NCI-H460 (cell line): Measurements from ENCODE around the gene TEDC1. TPM values are rescaled to one million over a fixed set of nuclear protein-coding genes. Genes with fewer than 3 reads are reported as not detected.

Experiments
- DNase-seq: peaks from one replicate; pipeline ENCODE4 v3.0.0-alpha.2; 2016; ENCODE audit warnings: low read depth; ENCODE audit errors: extremely low read depth
- total RNA-seq: library from RNA; depleted of rRNA; stranded (reverse); fragments of >200 nt; shearing (Covaris generic); gene quantifications from 2 replicates; pipeline ENCODE4 v1.2.3, GENCODE V29; 2014

TEDC1 gene
- total RNA-seq, 1 experiment from 2014 or later, result 23.1 TPM

DNA sequence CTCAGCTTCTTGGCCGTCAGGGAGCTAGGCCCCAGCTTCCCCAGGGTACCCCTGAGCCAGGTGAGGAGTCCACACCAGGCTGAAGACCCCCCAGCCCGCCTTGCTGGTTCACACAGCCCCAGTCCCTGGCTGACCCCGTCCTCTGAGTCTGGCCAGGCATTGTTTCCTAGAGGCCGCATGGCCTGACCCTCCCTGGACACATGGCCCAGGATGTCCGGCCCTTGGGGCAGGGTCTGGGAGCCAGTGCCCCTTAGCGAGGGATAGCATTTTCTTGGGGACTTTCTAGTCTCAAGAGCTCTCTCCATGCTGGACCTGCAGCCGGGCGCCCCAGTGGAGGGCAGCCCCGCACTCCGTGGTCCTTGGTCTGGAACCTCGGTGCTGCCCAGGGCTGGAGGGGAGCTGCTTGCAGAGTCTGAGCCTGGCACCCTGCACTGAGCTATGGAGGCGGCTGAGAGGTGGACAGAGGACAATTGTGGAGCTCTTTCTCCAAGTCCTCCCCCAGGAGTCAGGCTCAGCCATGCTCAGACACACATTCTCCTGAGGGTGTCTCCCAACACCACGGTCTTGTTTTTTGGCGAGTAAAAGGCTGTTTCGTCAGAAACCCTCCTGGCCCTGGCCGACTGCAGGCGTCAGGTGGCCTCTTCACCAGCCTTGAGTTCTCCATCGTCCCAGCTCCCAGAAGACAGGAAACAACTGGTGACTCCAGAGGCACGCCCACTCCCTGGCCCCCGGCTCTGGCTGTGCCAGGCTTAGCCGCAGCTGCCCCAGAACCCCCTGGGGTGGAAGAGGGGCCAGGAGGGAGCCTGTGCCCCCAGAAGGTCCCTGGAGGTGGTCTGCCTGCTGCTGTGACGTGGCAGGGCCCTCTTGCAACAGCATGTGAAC is 34.1 kb upstream of the TEDC1 start:
- DNase-seq, result no peak

DNA sequence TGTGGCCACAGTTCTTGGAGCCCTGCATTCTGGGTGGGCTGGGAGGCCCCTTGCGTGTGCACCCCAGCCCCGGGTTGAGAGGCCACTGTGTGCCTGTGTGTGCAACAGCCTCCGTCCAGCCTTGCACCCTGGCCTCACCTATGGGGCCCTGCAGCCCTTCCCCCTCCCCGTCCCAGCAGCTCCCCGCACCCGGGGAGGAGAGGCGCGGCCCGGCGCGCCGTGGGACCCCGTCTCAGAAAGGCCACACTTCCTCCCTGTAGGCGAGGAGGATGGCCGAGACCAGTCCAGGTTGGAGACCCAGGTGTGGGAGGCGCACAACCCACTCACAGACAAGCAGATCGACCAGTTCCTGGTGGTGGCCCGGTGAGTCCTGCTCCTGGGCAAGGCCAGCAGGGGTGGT is 33.0 kb upstream of the TEDC1 start:
- no peak for DNase-seq

- DNase-seq, result no peak
Measured at GRCh38 chr14:105458571-105458970, 32.5 kb upstream of the TEDC1 start.

- DNase-seq, result no peak
Measured at GRCh38 chr14:105460116-105460515, 30.9 kb upstream of the TEDC1 start.

- no peak for DNase-seq
Measured at GRCh38 chr14:105460616-105461015, 30.4 kb upstream of the TEDC1 start.

- DNase-seq, result no peak
Measured at GRCh38 chr14:105461903-105462302, 29.1 kb upstream of the TEDC1 start.

DNA sequence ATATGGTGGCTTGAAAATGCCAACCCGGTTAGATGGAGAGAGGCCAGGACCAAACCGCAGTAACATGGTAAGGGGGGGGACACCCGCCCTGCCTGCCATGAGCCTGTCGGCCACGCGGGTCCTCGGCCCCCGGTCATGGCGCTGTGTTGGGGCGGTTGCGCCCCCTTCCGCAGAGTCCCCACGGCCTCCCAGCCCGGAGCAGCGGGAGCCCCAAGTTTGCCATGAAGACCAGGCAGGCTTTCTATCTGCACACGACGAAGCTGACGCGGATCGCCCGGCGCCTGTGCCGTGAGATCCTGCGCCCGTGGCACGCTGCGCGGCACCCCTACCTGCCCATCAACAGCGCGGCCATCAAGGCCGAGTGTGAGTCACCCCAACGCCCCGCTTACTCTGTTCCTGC is 26.5 kb upstream of the TEDC1 start:
- no peak for DNase-seq

DNA sequence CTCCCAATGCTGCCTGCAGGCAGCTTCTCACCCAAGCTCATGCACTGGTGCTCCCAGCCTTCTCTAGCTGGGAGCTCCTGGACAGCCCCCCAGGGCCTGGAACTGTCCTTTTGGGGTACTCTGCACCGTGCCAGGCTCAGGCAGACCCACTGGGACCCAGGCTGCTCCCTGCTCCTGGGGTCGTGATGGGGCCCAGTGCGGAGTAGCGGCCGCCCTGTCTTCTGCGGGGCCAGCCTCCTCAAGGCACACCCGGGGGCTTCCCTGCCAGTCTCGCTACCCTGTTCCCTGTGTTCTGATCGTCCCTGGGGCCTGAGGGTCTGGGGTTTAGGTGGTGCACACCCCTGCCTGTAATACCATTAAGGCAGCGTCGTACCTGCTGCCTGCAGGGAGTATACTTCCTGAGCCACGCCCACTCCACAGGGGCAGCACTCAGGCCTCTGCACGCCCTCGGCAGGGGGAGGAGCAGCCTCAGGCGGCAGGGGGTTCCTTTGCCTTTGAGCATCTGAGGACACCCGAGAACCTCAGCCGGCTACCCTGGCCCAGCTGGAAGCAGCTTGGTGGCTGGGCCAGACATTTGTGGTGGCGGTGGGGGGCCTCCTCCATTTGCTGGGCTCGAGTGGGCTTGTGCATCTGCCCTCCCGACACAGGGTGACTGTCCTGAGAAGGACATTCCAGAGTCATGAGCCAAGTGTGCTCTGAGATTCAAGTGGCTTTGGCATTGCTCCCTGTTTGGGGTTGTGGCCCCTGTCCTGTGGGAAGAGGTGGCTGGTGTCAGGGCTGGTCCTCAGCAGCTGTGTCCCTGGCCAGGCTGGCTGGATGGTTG is 25.6 kb upstream of the TEDC1 start:
- no peak for DNase-seq

DNA sequence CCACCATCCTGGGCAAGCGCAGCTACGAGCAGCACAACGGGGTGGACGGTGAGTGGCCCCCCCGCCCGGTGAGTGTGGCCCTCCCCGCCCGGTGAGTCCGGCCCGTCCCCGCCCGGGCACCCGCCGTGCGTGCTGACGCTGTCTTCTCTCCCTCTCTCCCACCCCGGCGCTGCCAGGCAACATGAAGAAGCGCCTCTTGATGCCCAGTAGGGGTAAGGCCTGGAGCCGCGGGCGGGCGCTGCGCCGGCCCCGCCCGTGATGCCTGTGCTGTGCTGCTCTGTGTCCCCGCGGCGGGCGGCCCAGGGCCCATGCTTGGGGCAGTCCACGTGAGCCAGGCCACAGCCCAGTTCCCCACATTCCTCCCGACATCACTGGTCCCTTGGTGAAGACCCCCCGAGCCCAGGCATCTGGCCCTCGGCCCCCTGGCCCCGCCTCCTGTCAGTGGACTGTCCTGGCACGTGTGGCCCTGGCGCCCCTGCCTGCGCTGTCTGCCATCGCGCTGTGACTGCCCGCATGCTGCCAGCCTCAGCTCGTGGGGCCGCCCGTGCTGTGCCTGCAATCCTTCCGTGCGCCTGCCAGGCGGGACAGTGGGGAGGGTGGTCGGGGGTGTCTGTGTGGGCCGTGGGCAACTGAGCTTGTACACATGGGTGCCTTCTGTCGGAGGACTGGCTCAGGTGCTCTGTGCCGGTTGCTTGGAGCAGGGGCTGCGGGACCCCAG is 24.4 kb upstream of the TEDC1 start:
- no peak for DNase-seq

GRCh38 chr14:105467249-105467941 is 23.7 kb upstream of the TEDC1 start:
- no peak for DNase-seq

- no peak for DNase-seq
Measured at GRCh38 chr14:105467942-105468471, 23.0 kb upstream of the TEDC1 start.

DNA sequence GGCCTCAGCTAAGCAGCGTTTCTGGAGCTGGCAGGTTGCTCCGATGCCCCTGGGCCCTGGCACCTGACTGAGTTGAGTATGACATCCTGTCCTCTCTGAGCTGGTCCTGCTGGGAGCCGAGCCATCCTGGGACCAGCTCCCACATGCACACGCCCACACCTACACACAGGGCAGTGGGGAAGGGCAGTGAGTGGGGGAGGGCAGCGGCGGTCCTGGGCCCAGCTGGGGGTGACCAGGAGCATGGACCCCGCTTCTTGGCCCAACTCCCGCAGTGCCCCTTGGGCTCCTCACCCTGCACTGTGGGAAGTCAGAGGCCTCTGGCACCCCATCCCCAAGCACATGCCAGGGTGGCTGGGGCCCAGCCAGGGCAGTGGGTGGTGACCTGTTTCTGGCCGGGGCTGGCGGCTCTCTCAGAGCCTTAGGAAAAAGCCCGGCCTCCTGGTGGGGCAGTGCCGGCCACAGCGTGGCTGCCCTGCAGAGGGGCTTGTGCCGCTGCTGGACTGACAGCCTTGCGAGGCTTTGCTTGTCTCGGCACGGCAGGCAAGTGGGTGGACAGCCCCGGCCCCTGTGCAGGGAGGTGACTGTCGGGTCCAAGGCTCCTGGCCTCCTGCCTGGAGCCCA is 22.3 kb upstream of the TEDC1 start:
- DNase-seq, result no peak

GRCh38 chr14:105469456-105470349 is 21.3 kb upstream of the TEDC1 start:
- DNase-seq, result no peak

GRCh38 chr14:105470350-105471296 is 20.4 kb upstream of the TEDC1 start:
- DNase-seq, result no peak

- no peak for DNase-seq
Measured at GRCh38 chr14:105471297-105471821, 19.7 kb upstream of the TEDC1 start.

GRCh38 chr14:105471823-105472485 is 19.1 kb upstream of the TEDC1 start:
- DNase-seq, result no peak

- no peak for DNase-seq
Measured at GRCh38 chr14:105472486-105472991, 18.5 kb upstream of the TEDC1 start.
